Fibroblast of lung (primary cell): ENCODE measurements around the gene FRMD6.
A peak's percentile ranks its signal among the peaks of the same experiment; 100 is the strongest.

Experiments used
- EZH2 ChIP-seq: IDR thresholded peaks from 2 replicates; pipeline ENCODE4 v1.5.1; 2012; ENCODE audit warnings: low read length, control low read depth, mild to moderate bottlenecking; ENCODE audit errors: missing control alignments
- TF ChIP-seq, protein P1 (sequence below), 2 donors: IDR thresholded peaks in 1 of 2; conservative IDR thresholded peaks in 1 of 2; 1 replicate in 1 of 2; 2 replicates in 1 of 2; pipeline ENCODE4 v1.5.1; 2011 to 2012; ENCODE audit warnings: low read length in 2 of 2, control low read depth in 1 of 2, inconsistent platforms in 1 of 2, low read depth in 1 of 2, mild to moderate bottlenecking in 1 of 2

DNA sequence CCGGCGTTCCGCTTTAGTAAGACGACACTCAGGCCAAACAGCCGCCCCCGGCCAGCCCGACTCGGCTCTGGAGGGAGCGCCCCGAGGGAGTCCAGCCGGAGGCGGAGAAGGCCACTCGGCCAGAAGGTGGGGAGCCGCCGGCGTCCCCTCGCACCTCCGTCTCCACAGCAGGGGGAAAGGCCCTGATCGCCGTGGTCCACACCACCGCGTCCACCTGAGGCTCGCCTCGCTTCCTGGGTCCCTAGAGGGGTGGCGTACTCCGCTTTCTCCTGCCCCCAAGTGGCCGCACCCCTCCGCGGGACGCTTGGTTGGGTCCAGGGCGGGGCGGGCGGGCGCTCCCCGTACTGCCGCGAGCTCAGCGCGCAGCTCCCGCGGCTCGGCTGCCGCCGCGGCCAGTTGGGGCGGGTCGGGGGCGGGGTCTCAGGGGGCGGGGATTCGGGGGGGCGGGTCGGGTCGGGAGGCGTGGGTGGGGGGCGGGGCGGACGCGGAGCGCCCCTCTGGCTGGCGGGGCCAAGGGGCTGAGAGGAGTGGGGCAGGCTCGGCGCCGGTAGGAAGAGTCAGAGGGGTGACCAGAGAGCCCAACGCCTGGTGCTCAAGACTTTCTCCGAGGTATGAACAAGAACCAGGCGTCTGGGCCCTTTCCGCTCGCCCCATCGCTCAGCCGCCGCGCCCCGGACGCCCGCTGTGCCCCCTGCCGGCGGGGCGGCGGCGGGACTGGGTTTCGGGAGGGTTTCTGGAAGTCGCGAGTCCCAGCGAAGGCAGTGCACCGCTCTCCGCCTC, at the start of gene FRMD6:
- TF ChIP-seq, protein P1, sequence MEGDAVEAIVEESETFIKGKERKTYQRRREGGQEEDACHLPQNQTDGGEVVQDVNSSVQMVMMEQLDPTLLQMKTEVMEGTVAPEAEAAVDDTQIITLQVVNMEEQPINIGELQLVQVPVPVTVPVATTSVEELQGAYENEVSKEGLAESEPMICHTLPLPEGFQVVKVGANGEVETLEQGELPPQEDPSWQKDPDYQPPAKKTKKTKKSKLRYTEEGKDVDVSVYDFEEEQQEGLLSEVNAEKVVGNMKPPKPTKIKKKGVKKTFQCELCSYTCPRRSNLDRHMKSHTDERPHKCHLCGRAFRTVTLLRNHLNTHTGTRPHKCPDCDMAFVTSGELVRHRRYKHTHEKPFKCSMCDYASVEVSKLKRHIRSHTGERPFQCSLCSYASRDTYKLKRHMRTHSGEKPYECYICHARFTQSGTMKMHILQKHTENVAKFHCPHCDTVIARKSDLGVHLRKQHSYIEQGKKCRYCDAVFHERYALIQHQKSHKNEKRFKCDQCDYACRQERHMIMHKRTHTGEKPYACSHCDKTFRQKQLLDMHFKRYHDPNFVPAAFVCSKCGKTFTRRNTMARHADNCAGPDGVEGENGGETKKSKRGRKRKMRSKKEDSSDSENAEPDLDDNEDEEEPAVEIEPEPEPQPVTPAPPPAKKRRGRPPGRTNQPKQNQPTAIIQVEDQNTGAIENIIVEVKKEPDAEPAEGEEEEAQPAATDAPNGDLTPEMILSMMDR (conservative IDR thresholded peaks at IDR 0.05 in 1 of 2, IDR thresholded peaks at IDR 0.05 in 1 of 2; ENCODE audit: low read depth in 1 of 2, low read length in 2 of 2), result peak; percentile 37 to 79
- no peak for TF ChIP-seq EZH2
